ENCODE measurements around the gene ATF6B. TPM values are rescaled to one million over a fixed set of nuclear protein-coding genes. Genes with fewer than 3 reads are reported as not detected.

Gene ATF6B
- total and polyA plus RNA-seq, 2 of the 8 experiments (the other 6 are each of a cell fraction or from before 2014, with no cell fraction given) = 38.1 to 42.2 TPM

- H3K18ac ChIP-seq (ENCODE audit: extremely low read depth, low read length) = no peak overlapping the region; the same call in 1 of the 2 replicates
- H3K27me3 ChIP-seq (replicated peaks in 1 of 4; ENCODE audit: control insufficient read depth in 3 of 4, extremely low read depth in 1 of 4, insufficient read depth in 3 of 4, low read length in 3 of 4) = peaks cover 0 to 5% (median 4%) of the 10 kb centered on the region in 4 experiments; a peak in 5 of 7 replicates
- CTCF ChIA-PET (ENCODE audit: partially characterized antibody) = interaction anchor here (0.8 to 2.4 kb wide), 14 partner anchors 10 to 322 kb away, joined by 3 to 9 read pairs (median 5); no protein-coding TSS in a partner anchor
- FAIRE-seq = no peak
- H3K4me1 ChIP-seq (replicated peaks in 1 of 4; ENCODE audit: control insufficient read depth in 3 of 4, insufficient read depth in 4 of 4, low read length in 3 of 4) = peaks cover 0 to 10% (median 4%) of the 10 kb centered on the region in 4 experiments; a peak in 6 of 7 replicates
- H2BK120ac ChIP-seq (replicated peaks; ENCODE audit: low read depth, low read length) = no peak overlapping the region
- H3K27ac ChIP-seq (ENCODE audit: low read depth, low read length) = peak overlapping the region; percentile 91
- H4K8ac ChIP-seq (ENCODE audit: extremely low read depth, insufficient read depth, low read length) = peak overlapping the region; percentile 47; the same call in 1 of the 2 replicates
- no peak overlapping the region for H4K5ac ChIP-seq (ENCODE audit: insufficient read length, low read depth, low read length)
- H2BK12ac ChIP-seq (ENCODE audit: low read depth, low read length) = peak overlapping the region; percentile 4; the same call in 1 of the 2 replicates
- H2AK5ac ChIP-seq (ENCODE audit: low read depth, low read length) = no peak overlapping the region; the same call in 1 of the 2 replicates
- no peak overlapping the region for H2AFZ ChIP-seq (ENCODE audit: low read length)
- no peaks in the 10 kb centered on the region for H3K9me3 ChIP-seq (ENCODE audit: insufficient read depth in 2 of 2, low read depth in 1 of 2, low read length in 1 of 2)
- H2BK20ac ChIP-seq (ENCODE audit: low read length) = no peak overlapping the region
- H3K23ac ChIP-seq (ENCODE audit: insufficient read length) = no peak overlapping the region
- no peak overlapping the region for H3K14ac ChIP-seq (ENCODE audit: insufficient read length)
- POLR2A ChIA-PET (ENCODE audit: partially characterized antibody) = interaction anchor here (0.9 to 1.6 kb wide), 7 partner anchors 10 to 155 kb away, joined by 3 to 9 read pairs (median 3); partner anchors contain the start of genes ATF6B, NELFE, PRRT1 and SKIC2
- peak overlapping the region in 1 of 4 experiments; percentile 50; a peak in 2 of 7 replicates for H3K9ac ChIP-seq (replicated peaks in 1 of 4; ENCODE audit: extremely low read depth in 1 of 4, low read depth in 3 of 4, low read length in 3 of 4)
- no peak overlapping the region for H2BK5ac ChIP-seq (ENCODE audit: low read depth, low read length)
- no peak overlapping the region for H4K91ac ChIP-seq (replicated peaks; ENCODE audit: insufficient read length, low read length)
- H3K4me2 ChIP-seq (ENCODE audit: insufficient read depth in 1 of 2, low read depth in 2 of 2, low read length in 2 of 2) = no peak overlapping the region
- no peak overlapping the region for H3K4ac ChIP-seq (replicated peaks; ENCODE audit: insufficient read length, low read depth, low read length)
- no peaks in the 10 kb centered on the region for H3K79me1 ChIP-seq (ENCODE audit: low read depth, low read length)
- no peak overlapping the region for H2BK15ac ChIP-seq (ENCODE audit: low read length)
- no peak for DNase-seq (ENCODE audit: low read depth in 1 of 2, low spot score in 2 of 2)
- peaks cover 3 to 5% of the 10 kb centered on the region in 2 experiments for H4K20me1 ChIP-seq (replicated peaks in 1 of 2; ENCODE audit: control insufficient read depth in 1 of 2, insufficient read depth in 2 of 2, low read length in 2 of 2)
- no peak overlapping the region for H3K4me3 ChIP-seq (ENCODE audit: extremely low read depth in 1 of 4, insufficient read depth in 2 of 4, low read depth in 3 of 4, low read length in 4 of 4)
- H3K56ac ChIP-seq (replicated peaks; ENCODE audit: insufficient read length, low read depth, low read length) = no peak overlapping the region
- no peaks in the 10 kb centered on the region for H3K23me2 ChIP-seq (ENCODE audit: low read depth, low read length)
- WGBS, 2 experiments (ENCODE audit: extremely low coverage in 1 of 2, insufficient coverage in 1 of 2, insufficient read length in 1 of 2, insufficient replicate concordance in 2 of 2, low coverage in 1 of 2, low lambda C conversion rate in 2 of 2, missing lambda C conversion rate in 1 of 2) = 86% methylated on average over 9 of the region's 9 CpGs; no CpG with 5 or more reads in 1 of the 2 experiments
- H3K79me2 ChIP-seq (ENCODE audit: control insufficient read depth in 1 of 2, insufficient read depth in 2 of 2, low read length in 2 of 2) = no peaks in the 10 kb centered on the region
- peaks cover 6 to 20% (median 9%) of the 10 kb centered on the region in 4 experiments; a peak in 6 of 8 replicates for H3K36me3 ChIP-seq (ENCODE audit: control insufficient read depth in 2 of 4, insufficient read depth in 4 of 4, low read length in 3 of 4)
- no peak for TF ChIP-seq CREB1 (IDR thresholded peaks at IDR 0.05)
- TF ChIP-seq RXRA (IDR thresholded peaks at IDR 0.05; ENCODE audit: insufficient read depth, low read depth, low read length) = no peak
- no peak for TF ChIP-seq JUND (IDR thresholded peaks at IDR 0.05; ENCODE audit: low read length)
- TF ChIP-seq BCL11A (IDR thresholded peaks at IDR 0.05; ENCODE audit: low read depth in 2 of 2, low read length in 2 of 2) = no peak
- no peak for TF ChIP-seq CTBP2 (IDR thresholded peaks at IDR 0.05; ENCODE audit: borderline replicate concordance, insufficient read depth, insufficient read length, low read length)
- no peak for TF ChIP-seq ATF2 (IDR thresholded peaks at IDR 0.05; ENCODE audit: low read length)
- TF ChIP-seq SUZ12 (IDR thresholded peaks at IDR 0.05; ENCODE audit: low read length) = no peak
- peak; percentile 46 to 59 for TF ChIP-seq RAD21 (IDR thresholded peaks at IDR 0.05 in 1 of 2, conservative IDR thresholded peaks at IDR 0.05 in 1 of 2; ENCODE audit: low read depth in 2 of 2, low read length in 2 of 2)
These were observed 14.4 kb downstream of the ATF6B start for GRCh38 chr6:32113386-32114352.

All from H1 (cell line).